Uterus (tissue), 2 donors: ENCODE measurements around the gene MICAL2.

ENCODE experiments used
- CTCF ChIP-seq, 4 experiments: fragments of 200-600 bp in 2 of 4; fragments of 450-650 bp in 2 of 4; sonication (generic) in 2 of 4; IDR thresholded peaks; one replicate each; pipeline ENCODE4 v1.5.1; 2016 to 2019; ENCODE audit warnings: antibody characterized with exemption in 4 of 4, mild to moderate bottlenecking in 2 of 4, moderate library complexity in 1 of 4
- POLR2A ChIP-seq, 2 donors: fragments of 450-650 bp; IDR thresholded peaks; one replicate each; pipeline ENCODE4 v1.6.1; 2016; ENCODE audit warnings: antibody characterized with exemption in 2 of 2, mild to moderate bottlenecking in 1 of 2, moderate library complexity in 1 of 2

- TF ChIP-seq POLR2A (IDR thresholded peaks at IDR 0.05) (no peak), CTCF (IDR thresholded peaks at IDR 0.05) (no peak)
These were observed 46.0 kb upstream of the MICAL2 start for GRCh38 chr11:12064136-12064953.
